ENCODE measurements around the gene LHFPL5. TPM values are rescaled to one million over a fixed set of nuclear protein-coding genes. Genes with fewer than 3 reads are reported as not detected.

Gene LHFPL5
- total RNA-seq, 1 experiment from 2014 or later: not detected

DNA sequence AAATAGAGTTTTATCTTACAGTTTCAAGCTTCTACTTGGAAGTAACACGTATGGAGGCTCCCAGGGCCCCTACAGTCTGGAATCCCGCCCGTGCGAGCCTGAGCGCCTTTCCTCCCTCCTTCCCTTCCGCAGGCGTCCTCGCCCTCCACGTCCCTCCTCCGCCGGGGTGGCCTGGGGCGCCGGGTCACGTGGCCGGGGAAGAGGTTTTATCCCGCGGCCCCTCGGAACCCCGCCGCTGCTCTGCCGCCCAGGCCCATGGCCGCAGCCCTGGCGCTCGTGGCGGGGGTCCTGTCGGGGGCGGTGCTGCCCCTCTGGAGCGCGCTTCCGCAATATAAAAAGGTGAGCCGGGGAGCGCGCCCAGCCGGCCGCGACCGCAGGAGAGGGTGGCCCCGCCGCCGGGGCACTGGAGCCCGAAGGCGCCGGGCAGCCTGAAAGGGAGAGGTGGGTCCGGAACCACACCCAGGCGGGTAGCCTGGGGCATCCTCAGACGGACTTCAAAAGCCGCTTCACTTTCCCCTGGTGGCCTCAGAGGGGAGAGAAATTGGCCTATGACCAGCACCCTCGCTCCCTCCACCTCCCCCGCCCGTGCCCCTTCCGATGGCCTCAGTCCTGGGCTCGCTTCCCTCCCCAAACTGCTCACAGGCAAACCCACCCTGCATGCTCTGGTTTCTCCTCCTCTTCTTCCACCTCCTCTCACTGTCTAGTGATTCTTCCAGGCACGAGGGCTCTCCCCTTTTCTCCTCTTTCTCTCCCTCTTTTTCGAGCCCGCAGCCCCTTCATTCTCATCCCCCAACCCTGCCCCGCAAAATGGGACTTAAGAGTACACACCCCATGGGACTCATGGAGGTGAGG, 28.6 kb upstream of the LHFPL5 start, which contains the start of gene CLPSL2:
Gene CLPSL2, plus strand, starts transcription at position 235 of the 852 bp plus-strand sequence. Its CDS starts 21 bp downstream, at position 256.
- no peak within 1 kb of the TSS for H3K27ac Mint-ChIP-seq (ENCODE audit: low read depth, unreplicated experiment)
- CTCF ChIA-PET: interaction anchor here (0.7 to 1.2 kb wide), 2 partner anchors 39 to 585 kb away, joined by 3 read pairs; no protein-coding TSS in a partner anchor
- H3K4me3 Mint-ChIP-seq (ENCODE audit: unreplicated experiment): peak within 1 kb of the TSS; percentile 59
- POLR2A ChIA-PET: no interaction called here
- TF ChIP-seq, protein P1, sequence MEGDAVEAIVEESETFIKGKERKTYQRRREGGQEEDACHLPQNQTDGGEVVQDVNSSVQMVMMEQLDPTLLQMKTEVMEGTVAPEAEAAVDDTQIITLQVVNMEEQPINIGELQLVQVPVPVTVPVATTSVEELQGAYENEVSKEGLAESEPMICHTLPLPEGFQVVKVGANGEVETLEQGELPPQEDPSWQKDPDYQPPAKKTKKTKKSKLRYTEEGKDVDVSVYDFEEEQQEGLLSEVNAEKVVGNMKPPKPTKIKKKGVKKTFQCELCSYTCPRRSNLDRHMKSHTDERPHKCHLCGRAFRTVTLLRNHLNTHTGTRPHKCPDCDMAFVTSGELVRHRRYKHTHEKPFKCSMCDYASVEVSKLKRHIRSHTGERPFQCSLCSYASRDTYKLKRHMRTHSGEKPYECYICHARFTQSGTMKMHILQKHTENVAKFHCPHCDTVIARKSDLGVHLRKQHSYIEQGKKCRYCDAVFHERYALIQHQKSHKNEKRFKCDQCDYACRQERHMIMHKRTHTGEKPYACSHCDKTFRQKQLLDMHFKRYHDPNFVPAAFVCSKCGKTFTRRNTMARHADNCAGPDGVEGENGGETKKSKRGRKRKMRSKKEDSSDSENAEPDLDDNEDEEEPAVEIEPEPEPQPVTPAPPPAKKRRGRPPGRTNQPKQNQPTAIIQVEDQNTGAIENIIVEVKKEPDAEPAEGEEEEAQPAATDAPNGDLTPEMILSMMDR (IDR thresholded peaks at IDR 0.05; ENCODE audit: unreplicated experiment): no peak
- intact Hi-C loops (cut with micrococcal nuclease): no loop called here
- no peak for DNase-seq (ENCODE audit: unreplicated experiment)
- no peaks in the 10 kb centered on the region for H3K36me3 Mint-ChIP-seq (ENCODE audit: insufficient read depth, unreplicated experiment)
- no peaks in the 10 kb centered on the region for H3K9me3 Mint-ChIP-seq (ENCODE audit: unreplicated experiment)
- no TSS peak for BruUV-seq (replicated peaks)
- peaks cover 13% of the 10 kb centered on the region for H3K27me3 Mint-ChIP-seq (ENCODE audit: insufficient read depth, unreplicated experiment)
- peaks cover 25% of the 10 kb centered on the region for H3K4me1 Mint-ChIP-seq (ENCODE audit: insufficient read depth, unreplicated experiment)

DNA sequence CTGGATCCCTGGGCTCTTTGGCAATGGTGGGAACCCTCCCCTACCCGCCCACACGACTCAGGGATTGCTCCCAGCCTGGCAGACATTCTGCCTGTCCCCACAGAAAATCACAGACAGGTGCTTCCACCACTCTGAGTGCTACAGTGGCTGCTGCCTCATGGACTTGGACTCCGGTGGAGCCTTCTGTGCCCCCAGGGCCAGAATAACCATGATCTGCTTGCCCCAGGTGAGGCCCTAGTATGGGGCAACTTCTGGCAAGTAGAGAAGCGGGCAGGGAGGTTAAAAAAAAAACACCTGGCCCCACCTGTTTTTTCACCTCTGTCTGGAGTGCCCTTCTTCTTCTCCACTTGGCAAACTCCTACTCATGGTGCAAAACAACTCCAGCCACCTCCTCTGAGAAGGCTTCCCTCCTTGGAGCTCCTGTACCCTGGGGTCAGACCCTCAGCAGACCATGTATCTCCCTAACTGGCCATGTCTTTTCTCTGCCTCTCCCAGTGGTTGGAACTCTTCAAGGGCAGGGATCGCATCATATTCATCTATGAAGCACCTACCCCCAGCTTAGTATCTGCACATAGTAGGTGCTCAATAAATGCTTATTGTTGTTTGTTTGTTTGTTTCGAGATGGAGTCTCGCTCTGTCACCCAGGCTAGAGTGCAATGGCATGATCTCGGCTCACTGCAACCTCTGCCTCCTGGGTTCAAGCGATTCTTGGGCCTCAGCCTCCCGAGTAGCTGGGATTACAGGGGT, 27.6 kb upstream of the LHFPL5 start:
- peaks cover 34% of the 10 kb centered on the region for H3K4me1 Mint-ChIP-seq (ENCODE audit: insufficient read depth, unreplicated experiment)
- POLR2A ChIA-PET: no interaction called here
- CTCF ChIA-PET: interaction anchor here (0.8 kb wide), 1 partner anchor 409 kb away, joined by 3 read pairs; no protein-coding TSS in a partner anchor
- H3K4me3 Mint-ChIP-seq (ENCODE audit: unreplicated experiment): peak overlapping the region; percentile 59
- no peak overlapping the region for H3K27ac Mint-ChIP-seq (ENCODE audit: low read depth, unreplicated experiment)
- TF ChIP-seq, protein P1 (IDR thresholded peaks at IDR 0.05; ENCODE audit: unreplicated experiment): no peak
- peaks cover 13% of the 10 kb centered on the region for H3K27me3 Mint-ChIP-seq (ENCODE audit: insufficient read depth, unreplicated experiment)
- BruUV-seq (replicated peaks): no TSS peak
- H3K9me3 Mint-ChIP-seq (ENCODE audit: unreplicated experiment): no peaks in the 10 kb centered on the region
- intact Hi-C loops (cut with micrococcal nuclease): no loop called here
- no peak for DNase-seq (ENCODE audit: unreplicated experiment)
- H3K36me3 Mint-ChIP-seq (ENCODE audit: insufficient read depth, unreplicated experiment): no peaks in the 10 kb centered on the region

- peaks cover 40% of the 10 kb centered on the region for H3K4me1 Mint-ChIP-seq (ENCODE audit: insufficient read depth, unreplicated experiment)
- H3K36me3 Mint-ChIP-seq (ENCODE audit: insufficient read depth, unreplicated experiment): no peaks in the 10 kb centered on the region
- POLR2A ChIA-PET: no interaction called here
- BruUV-seq (replicated peaks): no TSS peak
- CTCF ChIA-PET: no interaction called here
- intact Hi-C loops (cut with micrococcal nuclease): no loop called here
- peaks cover 13% of the 10 kb centered on the region for H3K27me3 Mint-ChIP-seq (ENCODE audit: insufficient read depth, unreplicated experiment)
- no peak overlapping the region for H3K27ac Mint-ChIP-seq (ENCODE audit: low read depth, unreplicated experiment)
- no peak for DNase-seq (ENCODE audit: unreplicated experiment)
- TF ChIP-seq, protein P1 (IDR thresholded peaks at IDR 0.05; ENCODE audit: unreplicated experiment): no peak
- H3K4me3 Mint-ChIP-seq (ENCODE audit: unreplicated experiment): no peak overlapping the region
- no peaks in the 10 kb centered on the region for H3K9me3 Mint-ChIP-seq (ENCODE audit: unreplicated experiment)
Observed at GRCh38 chr6:35778437-35778836, 26.7 kb upstream of the LHFPL5 start.

- no peaks in the 10 kb centered on the region for H3K36me3 Mint-ChIP-seq (ENCODE audit: insufficient read depth, unreplicated experiment)
- ChIA-PET CTCF (interaction anchor here (0.7 kb wide), 1 partner anchor 912 kb away, joined by 3 read pairs; no protein-coding TSS in a partner anchor), POLR2A (no interaction called here)
- BruUV-seq (replicated peaks): no TSS peak
- H3K4me3 Mint-ChIP-seq (ENCODE audit: unreplicated experiment): no peak within 1 kb of the TSS
- no peak for DNase-seq (ENCODE audit: unreplicated experiment)
- peaks cover 13% of the 10 kb centered on the region for H3K27me3 Mint-ChIP-seq (ENCODE audit: insufficient read depth, unreplicated experiment)
- intact Hi-C loops (cut with micrococcal nuclease): no loop called here
- H3K9me3 Mint-ChIP-seq (ENCODE audit: unreplicated experiment): no peaks in the 10 kb centered on the region
- TF ChIP-seq, protein P1 (IDR thresholded peaks at IDR 0.05; ENCODE audit: unreplicated experiment): no peak
- H3K27ac Mint-ChIP-seq (ENCODE audit: low read depth, unreplicated experiment): no peak within 1 kb of the TSS
- H3K4me1 Mint-ChIP-seq (ENCODE audit: insufficient read depth, unreplicated experiment): peaks cover 40% of the 10 kb centered on the region
Observed at GRCh38 chr6:35780719-35781118, 24.4 kb upstream of the LHFPL5 start, which contains the start of gene CLPSL1. Gene CLPSL1 (plus strand): TSS chr6:35781019. CDS start chr6:35781111, 92 bp downstream.

Data from MCF 10A (cell line).